Measurements from ENCODE around the gene SPACA4.

The SPACA4 gene

GRCh38 chr19:48651683-48652048 lies 45.1 kb downstream of the SPACA4 start:
- DNase-seq (ENCODE audit: low read depth) = no peak

- no peak for DNase-seq (ENCODE audit: low read depth)
These were observed 47.9 kb downstream of the SPACA4 start for GRCh38 chr19:48654299-48655059.

GRCh38 chr19:48656840-48657474 lies 50.4 kb downstream of the SPACA4 start:
- peak; percentile 94 for DNase-seq (ENCODE audit: low read depth)
